Measurements from ENCODE around the gene SHB.

DNA sequence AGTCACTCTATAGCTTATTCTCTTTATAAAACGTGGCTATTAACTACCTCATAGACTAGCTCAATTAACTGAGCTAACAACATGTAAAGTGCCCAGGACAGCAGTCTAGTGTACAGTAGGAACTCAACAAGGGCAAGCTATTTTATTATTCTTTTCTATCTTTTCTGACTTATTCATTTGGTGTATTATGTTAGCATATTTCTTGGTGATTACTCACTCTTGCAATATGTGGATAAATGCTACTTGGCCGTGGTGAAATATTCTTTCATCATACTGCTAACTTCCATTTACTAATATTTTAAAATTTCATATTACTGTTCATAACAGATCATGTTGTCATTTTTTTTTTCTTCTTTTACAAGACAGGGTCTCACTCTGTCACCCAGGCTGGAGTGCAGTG lies 170.0 kb downstream of the SHB start:
- TF ChIP-seq, protein P1, sequence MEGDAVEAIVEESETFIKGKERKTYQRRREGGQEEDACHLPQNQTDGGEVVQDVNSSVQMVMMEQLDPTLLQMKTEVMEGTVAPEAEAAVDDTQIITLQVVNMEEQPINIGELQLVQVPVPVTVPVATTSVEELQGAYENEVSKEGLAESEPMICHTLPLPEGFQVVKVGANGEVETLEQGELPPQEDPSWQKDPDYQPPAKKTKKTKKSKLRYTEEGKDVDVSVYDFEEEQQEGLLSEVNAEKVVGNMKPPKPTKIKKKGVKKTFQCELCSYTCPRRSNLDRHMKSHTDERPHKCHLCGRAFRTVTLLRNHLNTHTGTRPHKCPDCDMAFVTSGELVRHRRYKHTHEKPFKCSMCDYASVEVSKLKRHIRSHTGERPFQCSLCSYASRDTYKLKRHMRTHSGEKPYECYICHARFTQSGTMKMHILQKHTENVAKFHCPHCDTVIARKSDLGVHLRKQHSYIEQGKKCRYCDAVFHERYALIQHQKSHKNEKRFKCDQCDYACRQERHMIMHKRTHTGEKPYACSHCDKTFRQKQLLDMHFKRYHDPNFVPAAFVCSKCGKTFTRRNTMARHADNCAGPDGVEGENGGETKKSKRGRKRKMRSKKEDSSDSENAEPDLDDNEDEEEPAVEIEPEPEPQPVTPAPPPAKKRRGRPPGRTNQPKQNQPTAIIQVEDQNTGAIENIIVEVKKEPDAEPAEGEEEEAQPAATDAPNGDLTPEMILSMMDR (IDR thresholded peaks at IDR 0.05; ENCODE audit: control extremely low read depth in 1 of 3, insufficient read depth in 1 of 3, low read depth in 1 of 3, low read length in 3 of 3): no peak
- TF ChIP-seq EZH2 (IDR thresholded peaks at IDR 0.05; ENCODE audit: low read depth, low read length, severe bottlenecking): no peak
- TF ChIP-seq POLR2A (IDR thresholded peaks at IDR 0.05; ENCODE audit: control extremely low read depth in 1 of 2, low read depth in 2 of 2, low read length in 2 of 2): no peak
- no peak for TF ChIP-seq CHD2 (IDR thresholded peaks at IDR 0.05; ENCODE audit: low read length)
- no peak for TF ChIP-seq RFX5 (IDR thresholded peaks at IDR 0.05; ENCODE audit: borderline replicate concordance, low read depth, low read length)
- no peak for TF ChIP-seq GABPA (IDR thresholded peaks at IDR 0.05; ENCODE audit: borderline replicate concordance, insufficient read depth, low read length)
- no peak for TF ChIP-seq JUN (IDR thresholded peaks at IDR 0.05; ENCODE audit: low read depth, low read length)
- no peak for TF ChIP-seq EP300 (IDR thresholded peaks at IDR 0.05; ENCODE audit: borderline replicate concordance in 1 of 2, low read depth in 2 of 2, low read length in 2 of 2)
- TF ChIP-seq YY1 (IDR thresholded peaks at IDR 0.05; ENCODE audit: low read depth, low read length): no peak
- TF ChIP-seq TBP (IDR thresholded peaks at IDR 0.05; ENCODE audit: low read depth, low read length): no peak
- TF ChIP-seq CREB1 (IDR thresholded peaks at IDR 0.05): no peak
